COLO668 (cell line): ENCODE data around the gene HOXD10.

Experiments used
- DNase-seq: peaks from one replicate; lab custom pipeline; 2025; ENCODE audit not compliant: unreplicated experiment; lab: John Stamatoyannopoulos, UW

The HOXD10 gene

GRCh38 chr2:176094349-176094748 lies 22.2 kb upstream of the HOXD10 start:
- no peak for DNase-seq

- no peak for DNase-seq
Measured at GRCh38 chr2:176095421-176095820, 21.2 kb upstream of the HOXD10 start.

- DNase-seq, result no peak
Measured at GRCh38 chr2:176096243-176096985, 20.2 kb upstream of the HOXD10 start.

- DNase-seq, result peak; percentile 86
Measured at GRCh38 chr2:176096986-176097819, 19.4 kb upstream of the HOXD10 start.

GRCh38 chr2:176097820-176098365 lies 18.7 kb upstream of the HOXD10 start:
- no peak for DNase-seq

GRCh38 chr2:176098366-176099158 lies 18.0 kb upstream of the HOXD10 start:
- DNase-seq, result peak; percentile 62

GRCh38 chr2:176099159-176099727 lies 17.3 kb upstream of the HOXD10 start:
- DNase-seq, result no peak

GRCh38 chr2:176099728-176100546 lies 16.6 kb upstream of the HOXD10 start, which contains the start of gene HOXD12:
TSS of gene HOXD12 (plus strand) at chr2:176099795. CDS start at chr2:176099802, 7 bp downstream.
- DNase-seq, result peak; percentile 24

- DNase-seq, result no peak
Measured at GRCh38 chr2:176100547-176101140, 15.9 kb upstream of the HOXD10 start.

GRCh38 chr2:176101216-176101830 lies 15.3 kb upstream of the HOXD10 start:
- DNase-seq, result no peak

- no peak for DNase-seq
Measured at GRCh38 chr2:176101842-176102241, 14.7 kb upstream of the HOXD10 start.

- no peak for DNase-seq
Measured at GRCh38 chr2:176102309-176102866, 14.2 kb upstream of the HOXD10 start.

- DNase-seq, result no peak
Measured at GRCh38 chr2:176103194-176103593, 13.4 kb upstream of the HOXD10 start.

- no peak for DNase-seq
Measured at GRCh38 chr2:176103742-176104315, 12.7 kb upstream of the HOXD10 start.

- DNase-seq, result no peak
Measured at GRCh38 chr2:176104316-176105077, 12.1 kb upstream of the HOXD10 start.

GRCh38 chr2:176105078-176105729 lies 11.4 kb upstream of the HOXD10 start:
- DNase-seq, result no peak
